ENCODE measurements around the gene CACNA1S.

The CACNA1S gene

DNA sequence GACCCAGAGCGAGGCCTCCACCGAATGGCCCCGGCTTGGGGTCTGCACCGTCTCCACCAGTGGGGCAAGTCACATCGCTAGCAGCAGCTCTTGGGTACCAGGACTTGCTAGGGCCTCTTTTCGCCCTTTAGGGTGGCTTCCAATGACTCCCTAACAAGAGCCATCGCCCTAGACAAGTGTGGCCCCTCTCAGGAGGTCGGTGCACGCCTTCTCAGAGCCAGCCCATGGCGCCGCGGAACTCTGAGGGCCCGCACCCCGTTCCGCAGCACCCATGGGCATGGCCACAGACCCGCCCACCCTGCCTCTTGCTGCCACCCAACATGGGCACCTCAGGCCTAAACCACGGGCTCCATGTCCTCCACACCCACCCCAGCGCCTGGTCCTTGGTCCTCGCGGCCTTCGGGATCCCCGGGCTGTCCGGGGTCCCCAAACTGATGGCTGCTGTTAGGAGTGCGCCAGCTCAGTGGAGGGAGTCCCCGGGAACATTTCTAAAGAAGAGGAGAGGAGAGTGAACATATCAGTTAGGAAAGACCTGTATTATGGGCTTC, 3.2 kb upstream of the CACNA1S start:
- DNase-seq, result no peak

DNA sequence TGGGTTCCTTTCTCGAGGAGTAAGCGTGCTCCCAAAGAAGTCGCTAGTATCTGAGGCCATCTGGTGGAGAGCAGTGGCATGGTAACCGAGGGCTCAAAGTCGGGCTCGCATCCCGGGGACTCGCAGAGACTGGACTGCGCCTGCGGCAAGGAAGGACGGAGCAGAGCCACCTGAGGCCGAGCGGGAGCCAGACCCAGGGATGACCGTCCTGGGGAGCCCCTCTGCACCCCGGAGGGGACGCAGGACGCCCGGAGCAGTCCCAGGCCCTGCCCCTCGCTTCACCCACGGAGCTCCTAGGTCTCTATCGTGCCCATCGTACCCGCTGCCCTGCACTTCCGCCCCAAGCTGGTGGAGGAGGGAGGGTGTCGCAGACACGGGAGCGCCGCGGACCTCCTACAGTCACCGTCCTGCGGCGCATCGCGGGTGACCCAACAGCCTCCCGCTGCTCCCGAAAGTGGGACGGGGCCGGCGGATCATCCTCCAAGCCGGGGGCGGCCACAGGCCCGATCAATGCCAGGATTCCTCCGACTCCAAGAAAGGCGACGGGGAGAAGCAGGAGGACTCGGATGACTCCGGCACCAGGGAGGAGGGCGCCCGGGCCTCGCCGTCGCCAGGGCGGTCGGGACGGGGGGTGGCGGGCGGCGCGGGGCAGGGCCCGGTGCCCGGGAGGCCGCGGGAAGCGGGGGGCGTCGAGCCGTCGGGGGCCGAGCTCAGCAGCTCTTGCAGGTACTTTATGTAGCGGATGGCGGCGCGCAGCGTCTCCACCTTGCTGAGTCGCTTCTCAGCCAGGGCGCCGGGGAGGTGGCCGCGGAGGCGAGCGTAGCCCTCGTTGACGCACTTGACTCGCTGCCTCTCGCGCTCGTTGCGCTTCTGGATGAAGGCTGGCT, 2.3 kb upstream of the CACNA1S start:
- DNase-seq, result peak; percentile 85

DNA sequence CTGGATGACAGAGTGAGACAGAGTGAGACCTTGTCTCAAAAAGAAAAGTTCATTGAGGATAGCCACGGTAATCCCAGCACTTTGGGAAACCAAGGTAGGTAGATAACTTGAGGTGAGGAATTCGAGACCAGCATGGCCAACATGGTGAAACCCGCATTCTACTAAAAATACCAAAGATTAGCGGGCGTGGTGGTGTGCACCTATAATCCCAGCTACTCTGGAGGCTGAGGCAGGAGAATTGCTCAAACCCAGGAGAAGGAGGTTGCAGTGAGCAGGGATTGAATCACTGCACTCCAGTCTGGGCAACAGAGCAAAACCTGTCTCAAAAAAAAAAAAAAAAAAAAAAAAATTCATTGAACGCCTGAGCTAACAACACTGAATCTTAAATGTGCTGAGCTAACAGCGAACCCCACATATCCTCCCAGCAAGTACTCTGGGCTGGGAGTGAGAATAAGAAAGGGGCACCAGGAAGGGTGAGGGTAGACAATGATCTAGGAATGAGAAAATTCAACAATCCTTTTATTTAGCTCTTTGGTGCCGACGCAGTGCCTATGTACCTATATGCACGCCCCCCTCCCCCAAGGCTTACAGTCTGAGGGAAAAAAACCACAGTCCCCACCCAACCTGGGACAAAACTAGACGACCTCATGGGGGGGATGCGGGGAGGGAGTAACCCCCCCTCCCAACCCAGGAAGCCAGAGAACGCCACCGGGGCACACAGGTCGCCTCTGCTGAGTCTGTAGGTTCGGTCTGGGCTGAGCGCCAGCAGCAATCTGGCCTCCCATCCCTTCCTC, 1.4 kb upstream of the CACNA1S start:
- DNase-seq, result no peak

DNA sequence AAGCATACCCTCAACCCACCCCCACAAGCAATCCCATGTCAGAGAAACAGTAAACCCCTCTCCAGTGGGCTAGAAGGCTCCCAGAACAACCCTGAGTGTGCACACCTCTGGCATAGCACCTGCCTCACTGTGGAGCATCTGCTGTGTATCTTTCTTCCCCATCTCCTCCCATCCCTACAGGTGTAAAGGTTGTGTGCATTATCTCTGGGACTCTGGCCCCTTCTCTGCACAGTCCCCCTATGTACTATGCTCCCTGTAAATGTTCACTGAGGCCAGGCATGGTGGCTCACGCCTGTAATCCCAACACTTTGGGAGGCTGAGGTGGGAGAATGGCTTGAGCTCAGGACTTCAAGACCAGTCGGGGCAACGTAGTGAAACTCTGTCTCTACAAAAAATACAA, 700 bp upstream of the CACNA1S start:
- DNase-seq, result no peak

DNA sequence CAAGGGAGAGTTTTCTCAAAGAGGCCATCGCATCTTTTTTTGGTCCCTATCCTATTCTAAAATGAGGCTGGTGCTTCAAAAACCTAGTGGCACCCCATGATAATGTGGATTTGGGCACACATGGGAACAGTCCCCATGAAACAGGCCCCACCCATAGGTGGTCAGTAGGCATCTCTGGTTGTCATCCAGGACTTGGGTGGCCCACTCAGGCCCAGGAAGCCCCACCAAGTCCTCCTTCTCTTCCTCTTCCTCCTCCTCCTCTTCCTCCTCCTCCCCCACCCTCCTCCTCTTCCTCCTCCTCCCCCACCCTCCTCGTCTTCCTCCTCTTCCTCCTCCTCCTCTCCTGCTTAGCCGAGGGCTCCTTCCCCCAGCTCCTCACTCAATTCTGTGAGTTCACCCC, 554 bp downstream of the CACNA1S start:
- no peak for DNase-seq

DNA sequence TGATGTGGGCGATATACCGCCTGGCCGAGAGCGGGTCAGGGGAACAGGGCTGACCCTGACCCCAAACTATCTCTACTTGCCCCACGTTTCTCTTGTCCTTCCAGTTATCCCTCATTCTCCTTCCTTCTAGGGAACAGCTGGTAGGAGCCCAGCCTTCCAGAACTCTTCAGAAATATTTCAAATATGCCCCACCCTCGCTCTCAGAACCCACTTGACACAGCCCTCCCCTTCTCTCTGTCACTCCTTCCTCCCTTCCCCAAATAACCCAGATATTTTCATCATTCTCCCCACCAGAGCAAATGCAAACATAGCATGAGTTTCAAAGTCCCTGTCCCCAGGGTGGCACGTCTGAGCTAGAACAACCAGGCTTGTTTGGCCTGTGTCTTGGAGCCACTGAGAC, 1.1 kb downstream of the CACNA1S start:
- no peak for DNase-seq

DNA sequence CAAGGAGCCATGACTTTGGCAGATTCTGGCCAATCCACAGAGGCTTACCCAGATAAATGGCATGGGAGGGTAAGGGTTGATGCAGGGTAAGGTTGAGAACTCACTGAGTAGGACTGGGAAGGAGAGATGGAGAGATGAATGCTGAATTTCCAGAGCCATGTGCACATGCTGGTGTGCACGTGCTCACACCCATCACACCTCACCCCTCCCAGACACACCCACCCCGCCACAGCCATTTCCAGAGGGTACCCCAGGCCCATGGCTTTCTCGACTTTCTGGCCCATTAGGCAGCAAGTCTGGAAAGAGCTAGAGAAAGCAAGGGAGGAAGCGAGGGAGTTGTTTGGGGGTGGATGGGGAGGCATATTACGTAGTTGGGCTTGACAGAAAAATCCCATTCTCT, 1.6 kb downstream of the CACNA1S start:
- no peak for DNase-seq

DNA sequence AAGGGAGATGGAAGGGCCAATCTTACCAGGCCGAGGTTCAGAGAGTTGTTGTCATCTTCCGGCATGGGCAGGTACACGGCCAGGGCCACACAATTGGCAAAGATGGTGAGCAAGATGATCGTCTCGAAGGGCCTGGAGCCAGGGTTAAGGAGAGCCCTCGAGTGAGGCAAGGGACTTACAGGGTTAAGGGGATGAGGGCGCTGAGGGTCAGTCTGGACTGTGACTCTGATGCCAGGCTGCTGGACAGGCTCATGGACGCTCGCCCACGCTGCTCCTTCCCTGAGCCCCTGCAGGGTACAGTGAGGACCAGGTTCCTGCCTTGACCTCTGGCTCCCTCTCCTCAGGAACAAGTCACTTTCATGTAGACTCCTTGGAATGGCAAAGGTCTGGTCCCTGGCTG, 2.1 kb downstream of the CACNA1S start:
- DNase-seq, result no peak

DNA sequence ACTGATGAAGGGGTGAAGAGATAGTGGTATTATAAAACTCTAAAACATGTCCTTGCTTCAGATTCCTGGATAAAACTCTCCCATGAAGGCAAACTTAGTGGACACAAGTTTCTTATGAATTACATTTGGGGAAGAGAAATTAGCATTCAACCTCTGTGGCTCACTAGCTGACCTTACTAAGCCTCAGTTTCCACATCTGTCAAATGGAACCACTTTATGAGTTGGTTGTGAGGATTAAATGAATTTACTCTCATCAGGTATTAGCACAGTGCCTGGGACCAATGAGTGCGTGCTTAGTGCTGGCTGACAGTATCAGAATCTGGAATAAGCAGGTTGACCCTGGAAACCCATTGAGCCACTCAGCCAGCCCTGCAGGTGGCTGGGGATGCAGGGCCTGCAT, 2.6 kb downstream of the CACNA1S start:
- DNase-seq, result no peak

DNA sequence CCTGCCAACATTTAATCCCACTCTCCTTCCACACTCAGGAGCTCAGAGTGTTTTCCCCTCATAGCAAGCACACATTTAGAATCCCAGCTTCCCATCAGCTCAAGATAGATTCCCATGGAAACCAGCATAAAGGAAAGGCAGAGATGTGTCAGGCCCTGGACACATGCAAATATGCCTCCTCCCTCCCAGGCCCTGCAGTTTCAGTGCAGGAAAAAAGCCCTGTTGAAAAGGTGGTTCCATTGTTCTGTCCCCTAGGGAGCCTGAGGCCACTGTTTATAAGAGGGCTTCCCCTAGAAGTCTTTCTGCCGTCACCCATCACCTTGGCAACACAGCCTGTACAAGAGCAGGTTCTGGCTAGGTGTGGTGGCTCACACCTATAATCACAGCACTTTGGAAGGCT, 3.6 kb downstream of the CACNA1S start:
- no peak for DNase-seq

DNA sequence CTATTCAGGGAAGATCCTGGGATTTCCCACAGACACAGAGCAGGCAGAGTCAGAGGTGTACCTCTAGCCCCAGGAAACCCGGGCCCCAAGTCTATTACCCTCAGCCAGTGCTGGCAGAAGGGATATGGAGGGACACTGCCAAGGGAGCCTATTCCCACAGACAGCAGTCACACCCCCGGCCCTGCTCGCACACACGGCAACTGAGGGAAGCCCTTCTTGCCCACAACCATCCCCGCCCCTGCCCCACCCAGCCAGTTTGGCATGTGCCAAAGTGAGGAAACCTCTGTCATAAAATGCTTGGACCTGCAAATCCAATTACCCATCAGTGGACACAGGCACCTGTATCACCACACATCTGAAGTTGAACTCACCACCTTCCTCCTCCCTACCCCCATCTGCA, 6.5 kb downstream of the CACNA1S start:
- no peak for DNase-seq

DNA sequence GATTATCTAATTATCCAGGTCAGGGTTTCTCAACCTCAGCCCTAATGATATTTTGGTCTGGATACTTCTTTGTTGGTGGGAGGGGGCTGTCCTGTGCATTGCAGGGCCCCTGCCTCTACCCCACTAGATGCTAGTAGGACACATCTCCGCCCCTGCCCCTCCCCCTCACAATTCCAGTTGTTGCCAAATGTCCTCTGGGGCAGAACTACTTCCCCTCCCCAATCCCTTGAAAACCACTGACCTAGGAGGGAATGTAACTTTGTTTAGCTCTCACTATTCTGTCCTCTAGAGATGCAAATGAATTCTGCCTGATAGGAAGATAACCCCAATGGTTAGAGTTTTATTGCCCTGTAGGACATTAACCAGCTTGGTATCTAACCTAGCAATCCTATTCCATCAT, 8.1 kb downstream of the CACNA1S start:
- no peak for DNase-seq

DNA sequence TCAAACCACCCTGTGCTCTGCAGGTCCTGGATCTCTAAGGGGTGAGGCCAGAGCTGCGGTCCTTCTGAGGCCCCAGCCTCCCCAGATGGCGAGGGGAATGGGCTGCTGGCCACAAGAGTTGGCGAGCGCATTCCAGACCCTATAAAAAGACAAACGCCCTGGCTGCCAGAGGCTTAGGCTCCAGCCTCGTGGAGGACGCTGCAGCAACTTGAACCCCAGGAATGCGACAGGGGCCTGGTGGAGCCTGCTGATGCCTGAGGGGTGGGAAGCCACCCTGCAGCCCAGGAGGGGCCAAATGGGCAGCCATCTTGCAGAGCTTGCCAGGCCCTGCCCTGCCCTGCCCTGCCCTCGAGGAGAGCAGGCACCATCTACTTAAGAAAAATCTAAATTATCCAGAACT, 8.6 kb downstream of the CACNA1S start:
- no peak for DNase-seq

DNA sequence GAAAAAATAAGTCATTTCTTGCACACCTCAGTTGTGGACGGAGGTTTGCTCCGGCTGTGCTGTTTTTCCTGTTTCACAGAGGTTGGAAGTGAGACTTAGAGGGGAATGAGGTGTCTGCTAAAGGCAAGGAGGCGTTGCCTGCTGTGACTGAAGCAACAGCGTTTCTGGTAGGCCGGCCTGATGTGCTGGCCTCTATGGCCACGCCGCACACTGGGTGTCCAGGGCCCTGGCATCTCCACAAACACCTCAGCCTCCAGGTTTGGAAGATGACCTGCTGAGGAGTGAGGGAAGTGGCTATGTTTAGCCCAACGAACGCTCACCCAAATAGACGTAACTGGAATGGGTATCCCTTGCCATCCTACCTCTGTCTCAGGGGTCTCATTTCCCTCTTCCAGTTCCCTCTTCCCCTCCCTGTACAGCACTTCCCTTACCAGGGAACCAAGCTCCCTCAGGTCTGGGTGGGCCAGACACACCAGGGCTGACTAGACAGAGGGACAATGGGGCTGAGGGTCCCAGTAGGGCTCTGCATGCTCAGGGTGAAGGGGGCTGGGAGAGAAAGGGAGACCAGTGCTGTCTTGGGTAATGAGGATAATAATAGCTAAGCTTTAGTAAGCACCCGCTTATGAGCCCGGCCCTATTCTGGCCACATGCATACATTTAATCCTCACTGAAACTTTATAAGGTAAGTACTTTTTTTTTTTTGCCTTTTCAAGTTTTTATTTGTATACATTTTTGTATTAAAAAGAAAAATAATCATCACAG, 11.9 kb downstream of the CACNA1S start:
- DNase-seq, result no peak

DNA sequence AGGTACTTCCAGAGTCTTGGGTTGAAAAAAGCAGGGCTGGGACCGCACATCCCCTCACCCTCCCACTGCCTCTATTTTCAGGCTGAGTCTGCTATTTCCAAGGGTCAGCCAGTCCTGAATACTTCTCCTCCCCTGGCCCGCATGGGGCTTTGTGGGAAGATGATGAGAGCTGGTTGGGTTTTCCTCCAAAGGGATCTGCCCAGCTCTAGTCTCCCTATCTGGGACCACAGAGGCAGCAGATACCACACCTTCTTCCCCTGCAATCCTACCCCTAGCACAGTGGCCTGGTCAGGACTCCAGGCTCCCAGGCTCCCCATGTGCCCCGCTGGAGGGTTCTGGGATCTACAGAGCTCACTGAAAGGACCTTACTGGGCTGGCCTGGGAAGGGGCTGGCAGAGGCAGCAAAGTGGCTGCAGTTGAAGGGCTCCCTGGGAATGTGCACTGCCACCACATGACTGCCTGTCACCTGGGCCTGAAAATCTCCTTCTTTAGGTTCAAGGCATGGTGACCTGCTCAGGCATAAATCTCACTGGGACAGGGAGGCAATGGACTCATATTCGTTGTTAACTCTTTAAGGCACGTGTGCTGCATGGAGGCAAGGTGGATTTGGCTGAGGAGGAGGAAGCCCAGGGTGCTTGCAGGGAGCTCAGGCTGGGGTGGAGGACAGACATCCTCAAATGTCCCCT, 13.1 kb downstream of the CACNA1S start:
- no peak for DNase-seq

DNA sequence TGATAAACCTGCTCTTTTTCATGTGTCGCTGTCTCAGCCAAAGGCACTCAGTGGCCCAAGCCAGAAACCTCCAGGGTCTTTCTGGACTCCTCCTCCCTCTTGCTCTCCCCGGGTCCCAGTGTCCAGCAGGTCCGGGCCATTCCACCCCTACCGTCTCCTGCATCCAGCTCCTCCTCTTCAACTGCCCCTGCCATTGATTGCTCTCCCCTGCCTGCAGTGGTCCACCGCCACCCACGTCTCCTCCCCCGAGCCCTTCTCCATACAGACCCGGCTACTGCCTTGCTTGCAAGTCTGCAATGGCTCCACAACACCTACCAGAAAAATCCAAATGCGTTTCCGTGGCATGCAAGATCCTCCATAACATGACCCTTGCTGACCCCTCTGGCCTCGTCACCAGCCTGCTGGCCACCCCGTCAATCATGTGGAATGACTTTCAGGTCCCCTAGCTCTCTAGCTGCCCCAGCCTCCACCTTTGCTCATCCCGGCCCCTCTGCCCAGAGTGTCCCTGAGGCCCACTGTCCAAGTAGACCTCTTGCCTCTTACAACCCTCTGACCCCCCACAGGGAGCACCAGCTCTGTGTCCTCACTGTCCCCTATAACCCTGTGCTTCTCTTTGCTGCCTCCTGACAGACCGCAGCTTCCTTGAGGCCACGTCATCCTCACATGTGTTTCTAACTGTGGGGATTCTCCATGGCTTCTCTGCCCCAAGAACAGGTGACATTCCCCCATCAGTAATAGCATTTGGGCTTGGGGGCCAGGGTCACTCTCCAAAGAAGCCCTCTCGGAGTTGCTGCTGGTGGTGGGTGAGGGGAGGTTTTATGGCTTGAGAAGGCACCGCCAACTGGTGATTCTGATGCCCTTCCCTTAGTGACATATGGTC, 15.0 kb downstream of the CACNA1S start:
- no peak for DNase-seq

DNA sequence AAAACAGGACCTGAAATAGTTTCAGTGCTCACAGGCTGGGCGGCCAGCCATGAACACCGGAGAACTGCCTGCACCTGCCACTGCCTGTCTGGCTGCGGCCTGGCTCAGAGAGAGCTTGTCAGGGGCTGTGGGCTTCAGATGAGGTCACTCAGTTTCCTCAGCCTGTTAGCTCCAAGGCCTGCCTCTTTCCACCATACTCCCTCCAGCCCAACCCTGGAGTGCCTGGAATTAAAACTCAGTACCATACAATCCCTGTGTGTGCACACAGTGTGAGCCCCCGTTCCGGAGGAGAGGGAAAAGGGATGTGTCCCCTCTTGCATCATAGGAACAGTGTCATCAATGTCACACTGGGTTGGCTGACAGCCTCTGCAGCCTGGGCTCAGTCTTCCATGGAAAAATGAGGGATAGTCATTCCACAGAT, 16.2 kb downstream of the CACNA1S start:
- peak; percentile 9 for DNase-seq

DNA sequence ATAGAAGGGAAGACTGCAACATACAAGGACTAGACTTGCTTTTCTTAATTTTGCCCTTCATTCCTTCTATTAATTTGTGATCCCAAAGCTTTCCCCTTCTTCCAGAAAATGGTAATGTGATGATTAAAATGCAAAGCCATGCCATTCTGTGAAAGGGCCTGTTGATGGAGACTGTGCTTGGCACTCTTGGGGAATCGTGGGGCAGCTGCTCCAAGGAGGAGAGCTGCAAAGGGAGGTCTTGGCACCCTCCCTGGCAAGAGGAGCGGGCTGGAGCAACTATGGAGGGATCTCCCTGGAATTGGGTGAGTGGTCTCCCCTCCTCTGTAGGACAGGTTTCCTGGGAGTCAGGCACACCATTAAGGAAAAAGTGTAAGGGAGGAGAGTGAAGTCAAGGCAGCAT, 16.6 kb downstream of the CACNA1S start:
- DNase-seq, result no peak

DNA sequence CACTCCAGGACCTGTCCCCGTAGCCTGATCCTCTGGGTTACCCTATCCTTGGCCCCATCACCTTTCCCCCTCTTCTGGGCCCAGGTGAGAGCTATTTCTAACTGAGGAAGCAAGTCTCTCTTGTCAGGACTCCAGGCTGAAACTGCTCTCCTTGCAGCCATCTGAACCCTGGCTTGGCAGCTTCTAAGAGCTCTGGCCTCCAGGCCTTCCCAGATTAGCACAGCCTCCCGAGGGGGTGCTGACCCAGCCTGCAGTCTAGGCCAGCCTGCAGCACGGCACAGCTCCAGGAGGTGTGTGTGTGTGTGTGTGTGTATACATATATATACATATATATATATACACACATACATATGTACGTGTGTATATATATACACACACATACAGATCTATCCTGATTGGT, 17.4 kb downstream of the CACNA1S start:
- DNase-seq, result no peak

DNA sequence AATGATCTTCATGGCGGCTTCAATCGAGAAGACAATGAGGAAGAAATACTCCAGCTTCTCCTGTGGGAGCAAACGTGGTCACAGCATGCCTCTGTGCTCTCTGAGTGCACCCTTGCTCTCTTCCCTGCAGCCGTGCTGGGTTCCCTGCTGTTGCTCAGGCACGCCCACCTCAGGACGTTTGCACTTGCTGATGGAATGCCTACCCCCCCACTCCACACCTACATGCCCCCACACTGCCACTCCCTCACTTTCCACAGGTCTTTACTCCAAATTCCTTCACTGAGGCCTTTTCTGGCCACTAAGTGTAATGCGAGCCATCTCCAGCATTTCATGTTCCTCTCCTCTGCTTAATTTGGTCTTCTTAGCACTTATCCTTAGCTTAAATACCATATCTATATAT, 18.3 kb downstream of the CACNA1S start:
- no peak for DNase-seq

DNA sequence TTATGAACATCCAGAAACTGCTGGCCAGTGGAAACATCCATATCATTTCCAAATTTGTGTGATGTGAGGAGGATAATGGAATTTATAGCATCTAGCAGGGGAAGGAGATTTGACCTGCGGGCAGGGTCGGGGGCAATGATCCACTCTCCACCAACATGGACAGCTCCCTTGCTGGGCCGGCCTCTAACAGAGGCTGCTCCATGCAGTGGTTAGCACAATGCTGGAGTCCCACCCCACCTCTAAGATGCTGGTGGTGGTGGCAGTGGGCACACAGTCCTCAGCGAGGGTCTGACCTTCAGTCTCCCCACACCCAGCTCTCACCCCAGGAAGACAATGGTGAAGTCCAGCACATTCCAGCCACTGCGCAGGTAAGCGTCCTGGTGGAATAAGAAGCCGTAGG, 18.7 kb downstream of the CACNA1S start:
- no peak for DNase-seq

DNA sequence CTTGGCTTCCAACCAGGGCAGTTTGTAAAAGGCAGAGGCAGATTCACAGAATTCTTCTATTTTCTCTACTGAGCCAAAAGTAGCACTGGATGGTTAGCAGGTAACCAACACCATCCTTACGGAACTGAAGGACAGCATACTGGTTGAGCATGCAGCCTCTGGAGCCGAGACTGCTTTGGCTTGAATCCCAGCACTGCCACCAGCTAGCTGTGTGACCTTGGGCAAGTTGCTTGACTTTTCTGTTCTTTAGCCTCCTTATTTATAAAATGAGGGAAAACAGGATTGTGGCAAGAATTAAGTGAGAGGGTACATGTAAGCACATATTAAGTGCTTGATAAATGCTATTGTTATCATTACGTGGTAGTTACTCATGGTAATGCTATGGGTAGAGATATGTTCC, 19.5 kb downstream of the CACNA1S start:
- no peak for DNase-seq
